HG03432 (cell line): ENCODE results near the gene POLA1.
"Not testable (repeated sequence)": the region's sequence is repeated elsewhere in the genome, so short reads cannot be mapped to it uniquely, and the experiment has no call there.

Experiments used
- ATAC-seq: cut with Tn5 transposase; IDR thresholded peaks from one replicate; pipeline ENCODE4 v1.9.1; 2021; ENCODE audit warnings: mild to moderate bottlenecking, moderate library complexity; ENCODE audit not compliant: unreplicated experiment

POLA1 gene

GRCh38 chrX:24796204-24796603, 102.5 kb downstream of the POLA1 start:
- no peak for ATAC-seq

- no peak for ATAC-seq
These were observed 105.4 kb downstream of the POLA1 start for GRCh38 chrX:24799078-24799477.

- ATAC-seq = no peak
These were observed 105.8 kb downstream of the POLA1 start for GRCh38 chrX:24799565-24799964.

- no peak for ATAC-seq
These were observed 111.5 kb downstream of the POLA1 start for GRCh38 chrX:24805201-24805600.

- ATAC-seq = not testable (repeated sequence)
These were observed 126.1 kb downstream of the POLA1 start for GRCh38 chrX:24819807-24820206.

GRCh38 chrX:24828147-24828546, 134.4 kb downstream of the POLA1 start:
- no peak for ATAC-seq

GRCh38 chrX:24828600-24828999, 134.9 kb downstream of the POLA1 start:
- no peak for ATAC-seq

GRCh38 chrX:24833695-24834094, 140.0 kb downstream of the POLA1 start:
- no peak for ATAC-seq

GRCh38 chrX:24837966-24838365, 144.2 kb downstream of the POLA1 start:
- ATAC-seq = no peak

- peak; percentile 42 for ATAC-seq
These were observed 144.9 kb downstream of the POLA1 start for GRCh38 chrX:24838629-24839028.

GRCh38 chrX:24839331-24839730, 145.6 kb downstream of the POLA1 start:
- ATAC-seq = no peak

GRCh38 chrX:24842486-24842885, 148.8 kb downstream of the POLA1 start:
- no peak for ATAC-seq

GRCh38 chrX:24846550-24847150, 152.9 kb downstream of the POLA1 start:
- ATAC-seq = no peak

GRCh38 chrX:24851289-24851688, 157.6 kb downstream of the POLA1 start:
- no peak for ATAC-seq

- ATAC-seq = no peak
These were observed 158.1 kb downstream of the POLA1 start for GRCh38 chrX:24851780-24852179.

- ATAC-seq = no peak
These were observed 164.5 kb downstream of the POLA1 start for GRCh38 chrX:24858004-24858746.

GRCh38 chrX:24859211-24859841, 165.6 kb downstream of the POLA1 start:
- no peak for ATAC-seq

- no peak for ATAC-seq
These were observed 166.4 kb downstream of the POLA1 start for GRCh38 chrX:24860140-24860539.

GRCh38 chrX:24862343-24862742, 168.6 kb downstream of the POLA1 start:
- no peak for ATAC-seq

GRCh38 chrX:24863779-24864178, 170.1 kb downstream of the POLA1 start:
- not testable (repeated sequence) for ATAC-seq

- ATAC-seq = no peak
These were observed 176.4 kb downstream of the POLA1 start for GRCh38 chrX:24870143-24870542.

- ATAC-seq = no peak
These were observed 181.0 kb downstream of the POLA1 start for GRCh38 chrX:24874604-24875247.
